ENCODE data around the gene RNF220. TPM values are rescaled to one million over a fixed set of nuclear protein-coding genes. Genes with fewer than 3 reads are reported as not detected.
A peak's percentile ranks its signal among the peaks of the same experiment; 100 is the strongest.

RNF220 gene
- total and polyA plus RNA-seq, 9 of the 15 experiments (the other 6 are each of a cell fraction or from before 2014, with no cell fraction given) = 5.1 to 117 (median 66.9) TPM

GRCh38 chr1:44565833-44566232 is 160.8 kb downstream of the RNF220 start:
- FAIRE-seq = no peak
- WGBS (ENCODE audit: insufficient coverage, low coverage, missing lambda C conversion rate) = 0% methylated on average over 6 of the region's 6 CpGs

More at GRCh38 chr1:44565833-44566232, 160.8 kb downstream of the RNF220 start:
- peaks cover 15% of the 10 kb centered on the region for H4K20me1 ChIP-seq (replicated peaks; ENCODE audit: control insufficient read depth, insufficient read depth, low read length)
- no peak overlapping the region for H3K4me2 ChIP-seq (ENCODE audit: insufficient read depth, low read length)
- no peak overlapping the region for H2AFZ ChIP-seq (ENCODE audit: low read depth, low read length)
- BruUV-seq (replicated peaks) = no TSS peak
- no peaks in the 10 kb centered on the region for H3K9me3 ChIP-seq (replicated peaks; ENCODE audit: control insufficient read depth, insufficient read depth, low read depth, low read length)
- H3K27ac ChIP-seq (ENCODE audit: extremely low read depth, low read depth, low read length) = no peak overlapping the region
- no peaks in the 10 kb centered on the region for H3K36me3 ChIP-seq (ENCODE audit: control insufficient read depth, insufficient read depth, low read length)
- no peak for ATAC-seq
- H3K4me3 ChIP-seq = no peak overlapping the region
- ChIA-PET POLR2A (interaction anchor here (0.6 to 0.7 kb wide), 2 partner anchors 209 to 212 kb away, joined by 3 to 4 read pairs; no protein-coding TSS in a partner anchor), CTCF (ENCODE audit: low intra/inter-chr PET ratio) (no interaction called here)
- no peaks in the 10 kb centered on the region for H3K9me1 ChIP-seq (ENCODE audit: control insufficient read depth, insufficient read depth, low read length)
- H3K4me1 ChIP-seq (replicated peaks in 1 of 2; ENCODE audit: control insufficient read depth in 2 of 2, insufficient read depth in 2 of 2, low read length in 2 of 2) = no peaks in the 10 kb centered on the region; a peak in 1 of 5 replicates
- no peak for DNase-seq (ENCODE audit: extremely low read depth in 1 of 4, low spot score in 3 of 4)
- intact Hi-C loops (cut with micrococcal nuclease) = no loop called here
- TF ChIP-seq ZNF232 (CRISPR knock-in tag; IDR thresholded peaks at IDR 0.05) = no peak
- no peak for TF ChIP-seq ZNF239 (CRISPR knock-in tag; IDR thresholded peaks at IDR 0.05)
- TF ChIP-seq MEIS2 (IDR thresholded peaks at IDR 0.05; ENCODE audit: partially characterized antibody) = peak; percentile 20
- TF ChIP-seq, protein P1, sequence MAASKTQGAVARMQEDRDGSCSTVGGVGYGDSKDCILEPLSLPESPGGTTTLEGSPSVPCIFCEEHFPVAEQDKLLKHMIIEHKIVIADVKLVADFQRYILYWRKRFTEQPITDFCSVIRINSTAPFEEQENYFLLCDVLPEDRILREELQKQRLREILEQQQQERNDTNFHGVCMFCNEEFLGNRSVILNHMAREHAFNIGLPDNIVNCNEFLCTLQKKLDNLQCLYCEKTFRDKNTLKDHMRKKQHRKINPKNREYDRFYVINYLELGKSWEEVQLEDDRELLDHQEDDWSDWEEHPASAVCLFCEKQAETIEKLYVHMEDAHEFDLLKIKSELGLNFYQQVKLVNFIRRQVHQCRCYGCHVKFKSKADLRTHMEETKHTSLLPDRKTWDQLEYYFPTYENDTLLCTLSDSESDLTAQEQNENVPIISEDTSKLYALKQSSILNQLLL (CRISPR knock-in tag; IDR thresholded peaks at IDR 0.05; ENCODE audit: borderline replicate concordance) = no peak
- no peak for TF ChIP-seq RBM14 (IDR thresholded peaks at IDR 0.05; ENCODE audit: borderline replicate concordance, insufficient read depth, low read depth, low read length)
- TF ChIP-seq ARID3B (CRISPR knock-in tag; IDR thresholded peaks at IDR 0.05; ENCODE audit: borderline replicate concordance) = no peak
- peaks cover 71 to 89% of the 10 kb centered on the region in 2 experiments for H3K27me3 ChIP-seq (ENCODE audit: control insufficient read depth in 2 of 2, insufficient read depth in 2 of 2, low read length in 2 of 2)
- H3K9ac ChIP-seq (ENCODE audit: insufficient read depth in 1 of 2, low read depth in 2 of 2, low read length in 2 of 2) = no peak overlapping the region
- H3K79me2 ChIP-seq (ENCODE audit: control insufficient read depth, insufficient read depth, low read length) = no peaks in the 10 kb centered on the region
- in situ Hi-C loops (cut with MboI) = no loop called here

Data from K562 (cell line).